Fibroblast of skin of back (primary cell): ENCODE measurements around the gene RAN.
"Not testable (repeated sequence)": the region's sequence is repeated elsewhere in the genome, so short reads cannot be mapped to it uniquely, and the experiment has no call there.

ENCODE experiments used
- DNase-seq: peaks from one replicate; pipeline ENCODE4 v3.0.0-alpha.2; 2013

The RAN gene

DNA sequence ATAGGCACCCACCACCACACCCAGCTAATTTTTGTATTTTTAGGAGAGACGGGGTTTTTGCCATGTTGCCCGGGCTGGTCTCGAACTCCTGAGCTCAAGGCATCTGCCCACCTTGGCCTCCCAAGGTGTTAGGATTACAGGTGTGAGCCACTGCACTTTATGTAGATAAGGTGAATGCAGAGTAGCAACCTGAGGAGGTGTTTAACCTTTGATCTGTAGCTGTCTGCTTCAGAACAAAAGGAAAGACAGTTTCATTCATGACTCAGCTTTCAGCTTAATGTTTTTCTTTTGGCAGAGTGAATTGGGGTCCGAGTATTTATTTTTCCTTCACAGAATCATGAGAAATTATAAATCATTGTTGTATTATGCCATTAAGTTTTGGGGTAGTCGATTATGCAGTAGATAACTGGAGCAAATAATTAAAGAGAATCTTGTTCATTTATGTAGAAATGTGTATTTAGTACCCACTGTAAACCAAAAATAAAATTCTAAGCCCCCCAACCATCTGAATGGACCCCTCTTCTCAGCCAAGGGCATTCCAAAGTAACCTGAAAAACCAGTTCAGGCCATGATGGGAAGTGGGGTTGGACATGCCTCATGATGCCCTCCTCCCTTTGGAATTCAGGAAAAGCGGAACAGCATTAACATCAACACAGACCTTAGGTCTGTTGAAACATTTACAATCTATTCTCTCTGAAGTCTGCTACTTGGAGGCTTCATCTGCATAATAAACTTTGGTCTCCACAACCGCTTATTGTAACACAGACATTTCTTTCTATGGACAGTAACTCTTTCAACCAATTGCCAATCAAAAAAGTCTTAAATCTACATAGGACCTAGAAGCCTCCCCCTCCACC is 22.1 kb upstream of the RAN start:
- DNase-seq: no peak

DNA sequence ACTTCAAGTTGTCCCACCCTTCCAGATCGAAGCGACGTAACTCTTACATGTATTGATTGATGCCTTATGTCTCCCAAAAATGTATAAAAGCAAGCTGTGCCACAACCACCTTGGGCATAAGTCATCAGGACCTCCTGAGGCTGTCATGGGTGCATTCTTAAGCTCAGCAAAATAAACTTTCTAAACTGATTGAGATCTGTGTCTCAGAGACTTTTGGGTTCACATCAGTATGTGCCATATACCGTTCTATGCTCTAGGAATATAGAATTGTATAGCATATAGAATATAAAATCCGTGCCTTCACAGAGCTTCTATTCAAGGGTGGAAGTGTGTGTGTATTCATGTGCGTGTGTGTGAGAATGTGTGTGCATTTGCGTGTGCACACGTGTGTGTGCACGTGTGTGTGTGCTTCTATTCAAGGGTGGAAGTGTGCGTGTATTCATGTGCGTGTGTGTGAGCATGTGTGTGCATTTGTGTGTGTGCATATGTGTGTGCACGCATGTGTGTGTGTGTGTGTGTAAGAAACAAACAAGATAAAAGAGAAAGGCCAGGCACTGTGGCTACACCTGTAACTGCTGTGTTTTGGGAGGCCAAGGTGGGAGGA is 21.3 kb upstream of the RAN start:
- no peak for DNase-seq

DNA sequence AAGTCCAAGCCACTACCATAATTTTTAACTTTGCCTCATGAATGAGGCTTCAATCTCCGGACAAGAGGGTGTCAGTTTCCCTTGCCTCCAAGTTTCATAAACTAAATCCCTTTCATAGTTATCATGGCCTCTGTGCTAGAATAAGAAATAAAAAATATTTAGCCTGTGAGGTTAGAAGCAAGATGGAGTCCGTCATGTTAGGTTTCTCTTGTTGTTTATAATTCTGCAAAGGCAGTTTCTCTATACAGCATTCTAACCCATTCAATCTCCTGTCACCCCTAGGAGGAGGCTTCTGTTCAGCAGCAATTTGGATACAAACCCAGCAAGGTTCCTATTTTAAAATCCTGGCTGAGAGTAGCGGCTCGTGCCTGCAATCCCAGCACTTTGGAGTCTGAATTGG is 15.8 kb upstream of the RAN start:
- DNase-seq: no peak

DNA sequence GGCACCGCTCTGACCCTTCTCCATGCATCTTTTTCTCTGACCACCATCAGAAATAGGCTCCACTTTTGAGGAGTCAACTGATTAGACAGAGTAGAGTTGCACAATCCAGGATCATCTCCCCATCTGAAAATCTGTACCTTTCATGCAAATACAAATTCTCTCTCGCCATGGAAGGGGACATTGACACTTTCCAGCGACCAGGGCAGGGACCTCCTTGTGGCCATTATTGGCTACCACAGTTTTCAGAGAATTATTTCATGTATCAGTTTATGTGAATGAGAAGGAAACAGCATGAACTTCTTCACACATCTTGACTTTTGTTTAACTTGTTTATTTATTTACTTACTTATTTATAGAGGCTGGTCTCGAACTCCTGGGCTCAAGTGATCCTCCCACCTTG is 13.8 kb upstream of the RAN start:
- no peak for DNase-seq

DNA sequence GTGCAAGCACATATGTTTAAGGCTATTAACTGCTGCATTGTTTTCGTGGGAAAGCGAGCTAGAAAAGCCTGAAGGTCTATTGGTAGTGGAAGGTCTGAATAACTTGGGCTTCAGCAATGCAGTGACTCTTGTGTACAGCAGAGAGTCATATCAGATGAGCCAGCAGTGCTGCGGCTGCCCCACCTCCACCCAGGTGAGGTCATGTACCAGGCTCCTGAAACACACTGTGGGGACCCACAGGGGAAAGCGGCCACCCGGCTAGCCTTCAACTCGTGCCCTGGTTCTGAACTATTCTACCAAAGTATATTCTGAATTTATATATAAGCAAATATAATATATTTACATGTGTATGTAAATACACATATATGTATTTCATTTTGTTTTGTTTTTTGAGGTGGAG is 12.7 kb upstream of the RAN start:
- DNase-seq: no peak

DNA sequence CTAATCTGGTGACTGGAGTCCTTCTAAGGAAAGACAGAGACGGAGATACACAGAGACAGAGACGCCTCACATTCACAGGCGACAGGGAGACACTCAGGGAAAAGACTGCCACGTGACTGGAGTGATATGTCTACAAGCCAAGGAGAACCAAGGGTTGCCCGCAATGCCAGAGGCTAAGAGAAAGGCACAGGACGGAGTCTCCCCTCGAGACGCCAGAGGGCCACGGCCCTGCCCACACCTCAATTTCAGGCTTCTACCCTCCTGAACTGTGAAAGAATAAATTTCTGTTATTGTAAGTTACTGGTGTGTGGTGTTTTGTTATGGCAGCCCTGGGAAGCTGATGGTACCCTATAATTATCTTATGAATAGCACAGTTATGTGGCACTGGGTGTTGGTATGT is 11.6 kb upstream of the RAN start:
- no peak for DNase-seq

DNA sequence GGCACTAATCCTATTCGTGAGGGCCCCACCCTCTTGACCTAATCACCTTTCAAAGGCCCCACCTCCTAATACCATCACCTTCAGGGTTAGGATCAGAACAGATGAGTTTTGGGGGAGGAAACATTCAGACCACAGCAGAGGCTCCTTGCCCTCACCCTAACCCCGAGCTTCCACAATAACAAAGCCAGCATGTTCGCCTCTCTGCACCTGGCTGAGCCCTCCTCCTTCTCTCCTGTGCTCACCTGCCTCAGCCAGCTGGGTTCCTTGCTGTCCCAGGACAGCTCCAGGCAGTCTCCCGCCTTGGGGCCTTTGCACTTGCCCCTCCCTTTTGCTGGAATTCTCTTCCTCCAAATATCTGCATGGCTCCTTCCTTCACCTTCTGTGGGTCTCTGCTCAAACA is 9.7 kb upstream of the RAN start:
- DNase-seq: no peak

DNA sequence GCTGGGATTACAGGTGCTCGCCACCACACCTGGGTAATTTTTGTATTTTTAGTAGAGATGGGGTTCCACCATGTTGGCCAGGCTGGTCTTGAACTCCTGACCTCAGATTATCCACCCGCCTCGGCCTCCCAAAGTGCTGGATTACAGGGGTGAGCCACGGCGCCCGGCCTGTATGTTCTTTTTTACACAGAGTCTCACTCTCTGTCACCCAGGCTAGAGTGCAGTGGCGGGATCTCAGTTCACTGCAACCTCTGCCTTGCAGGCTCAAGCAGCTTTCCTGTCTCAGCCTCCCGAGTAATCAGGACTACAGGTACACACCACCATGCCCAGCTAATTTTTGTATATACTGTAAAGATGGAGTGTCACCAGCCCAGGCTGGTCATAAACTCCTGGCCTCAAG is 9.1 kb upstream of the RAN start:
- DNase-seq: not testable (repeated sequence)

DNA sequence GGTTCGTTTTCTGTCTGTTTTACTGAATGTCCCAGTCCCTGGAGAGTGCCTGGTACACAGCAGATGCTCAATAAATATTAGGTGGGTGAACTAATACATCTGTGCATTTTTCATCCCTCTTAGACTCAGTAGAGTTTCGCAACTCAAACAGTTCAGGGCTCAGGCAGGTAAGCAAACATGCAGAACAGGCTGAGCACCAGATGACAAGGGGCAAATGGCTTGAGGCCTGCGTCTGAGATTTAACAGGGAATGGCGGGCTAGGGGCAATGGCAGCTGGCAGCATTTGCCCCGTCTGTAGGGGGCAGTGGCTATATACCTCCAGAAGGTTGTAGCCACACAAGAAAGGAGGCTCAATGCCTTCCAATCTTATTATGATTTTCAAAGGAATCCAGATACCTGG is 8.6 kb upstream of the RAN start:
- no peak for DNase-seq

DNA sequence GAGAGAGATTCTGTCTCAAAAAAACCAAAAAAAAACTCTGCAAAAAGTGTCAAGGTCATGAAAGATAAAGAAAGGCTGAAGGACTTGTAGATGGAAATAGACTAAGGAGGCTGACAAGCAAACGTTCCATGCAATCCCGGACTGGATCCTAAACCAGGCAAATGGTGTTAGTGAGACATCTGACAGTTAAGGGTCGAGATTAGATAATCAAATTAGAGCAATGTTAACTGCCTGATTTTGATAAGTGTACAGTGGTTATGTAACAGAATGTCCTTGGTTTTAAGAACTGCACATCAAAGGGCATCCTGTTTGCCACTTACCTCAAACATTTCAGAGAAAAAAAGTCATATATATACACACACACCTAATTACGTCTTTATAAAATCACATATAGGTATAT is 3.5 kb upstream of the RAN start:
- no peak for DNase-seq

DNA sequence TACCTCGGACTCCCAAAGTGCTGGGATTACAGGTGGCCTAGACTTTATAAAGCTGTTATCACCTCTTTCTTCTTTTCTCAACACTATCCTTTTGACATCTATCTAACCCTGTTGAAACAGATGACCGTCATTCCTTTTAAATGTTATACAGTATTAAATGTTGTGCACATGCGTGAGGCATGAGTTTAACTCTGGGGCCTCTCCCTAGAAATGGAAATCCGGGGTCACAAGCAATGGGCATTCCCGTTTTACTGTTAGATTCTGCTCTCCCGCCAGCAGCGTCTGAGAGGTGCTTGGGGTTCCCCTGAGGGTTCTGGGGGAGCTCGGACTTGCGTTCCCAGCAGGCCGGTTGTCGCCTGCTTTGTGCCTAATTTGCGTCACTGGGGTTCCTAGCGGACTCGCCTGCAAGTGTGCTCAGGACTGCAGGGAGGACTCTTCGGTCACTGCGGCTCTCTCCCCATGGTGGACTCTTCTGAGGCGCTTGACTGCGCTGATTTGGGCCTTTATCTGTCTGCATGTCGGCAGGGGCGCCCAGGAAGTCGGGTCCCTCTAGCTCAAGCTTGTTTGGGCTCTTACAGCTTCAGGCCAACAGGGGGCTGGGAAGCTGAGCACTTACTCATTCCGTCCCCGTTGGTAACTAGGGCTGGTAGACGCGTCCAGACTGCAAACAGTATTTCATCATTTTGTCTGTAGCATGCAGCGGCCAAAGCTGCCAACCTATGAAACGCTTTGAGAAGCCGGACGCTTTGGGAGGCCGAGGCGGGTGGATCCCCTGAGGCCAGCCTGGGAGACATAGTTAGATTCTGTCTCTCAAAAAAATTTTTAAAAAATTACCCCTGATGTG is 1.2 kb upstream of the RAN start:
- DNase-seq: peak; percentile 95

DNA sequence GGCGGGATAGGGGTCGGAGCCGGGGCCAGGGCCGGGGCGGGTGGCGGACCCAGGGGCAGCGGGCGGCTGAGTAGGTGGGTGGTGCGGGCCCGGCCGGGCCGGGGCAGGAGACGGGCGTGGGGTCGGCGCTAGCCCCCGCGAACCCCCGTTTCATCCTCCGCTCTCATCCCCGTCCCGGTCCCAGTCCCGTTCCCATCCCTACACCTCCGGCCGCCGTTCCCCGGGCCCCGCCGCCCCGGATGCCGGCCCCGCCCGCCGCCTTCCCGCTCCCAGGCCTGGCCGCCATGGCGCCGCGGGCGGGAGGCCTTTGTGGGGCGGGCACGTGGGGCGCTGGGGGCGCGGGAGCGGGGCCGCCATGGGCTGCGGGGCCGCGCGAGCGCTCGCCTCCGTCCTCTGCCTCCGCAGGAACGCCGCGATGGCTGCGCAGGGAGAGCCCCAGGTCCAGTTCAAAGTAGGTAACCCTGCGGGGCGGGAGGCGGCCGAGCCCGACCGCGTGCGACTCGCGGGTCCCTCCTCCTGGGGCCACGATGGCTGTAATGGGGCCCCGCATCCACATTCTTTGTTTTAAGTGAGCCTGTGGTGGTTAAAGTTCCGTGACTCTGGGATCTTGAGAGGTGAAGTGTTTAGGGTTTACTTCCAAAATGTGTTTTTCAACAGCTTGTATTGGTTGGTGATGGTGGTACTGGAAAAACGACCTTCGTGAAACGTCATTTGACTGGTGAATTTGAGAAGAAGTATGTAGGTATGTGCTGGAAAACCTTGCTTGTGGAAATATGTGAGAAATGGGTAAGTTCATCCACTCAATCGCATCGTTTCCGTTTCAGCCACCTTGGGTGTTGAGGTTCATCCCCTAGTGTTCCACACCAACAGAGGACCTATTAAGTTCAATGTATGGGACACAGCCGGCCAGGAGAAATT is 572 bp downstream of the RAN start:
- peak; percentile 40 for DNase-seq

DNA sequence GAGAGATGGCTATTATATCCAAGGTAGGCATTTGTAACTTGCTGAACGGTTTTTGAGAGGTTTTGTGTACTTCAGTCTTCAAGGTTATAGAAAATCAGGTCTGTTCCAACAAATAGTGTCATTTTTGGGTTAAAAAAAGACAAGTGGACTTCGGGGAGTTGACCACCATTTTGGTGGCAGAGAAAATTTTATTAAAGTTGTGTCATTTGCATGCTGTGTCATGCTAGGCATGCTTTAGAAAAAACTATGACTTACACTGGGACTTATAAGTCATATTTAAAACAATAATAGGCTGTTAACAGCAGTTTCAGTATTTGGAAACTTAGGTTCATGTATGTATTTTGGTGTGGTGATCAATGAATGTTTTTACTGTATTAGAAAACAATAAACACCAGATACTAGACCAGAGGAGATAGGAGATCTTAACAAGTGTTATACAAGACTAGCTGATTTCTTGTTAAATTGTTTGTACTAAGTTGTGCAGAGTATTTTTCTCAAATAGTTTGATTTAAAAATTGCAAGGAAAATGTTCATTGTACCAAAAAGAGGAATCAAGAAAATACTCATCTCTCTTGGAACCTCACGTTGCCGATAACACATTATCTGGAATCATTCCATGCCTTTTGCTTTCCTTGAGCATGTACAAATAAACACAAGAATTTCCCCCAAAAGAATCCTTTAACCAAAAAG is 1.4 kb downstream of the RAN start:
- DNase-seq: peak; percentile 31

DNA sequence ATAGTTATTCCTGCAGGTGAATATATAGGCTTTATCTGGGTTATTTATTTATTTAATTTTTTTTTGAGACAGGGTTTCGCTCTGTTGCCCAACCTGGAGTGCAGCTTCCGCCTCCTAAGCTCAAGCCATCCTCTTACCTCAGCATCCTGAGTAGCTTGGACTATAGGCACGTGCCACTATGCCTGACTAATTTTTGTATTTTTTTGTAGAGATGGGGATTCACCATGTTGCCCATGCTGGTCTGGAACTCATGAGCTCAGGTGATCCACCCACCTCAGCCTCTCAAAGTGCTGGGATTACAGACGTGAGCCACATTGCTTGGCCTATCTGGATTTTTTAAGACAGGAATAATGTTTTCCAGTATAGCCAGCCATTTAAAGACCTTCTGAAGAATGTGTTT is 2.0 kb downstream of the RAN start:
- DNase-seq: no peak

DNA sequence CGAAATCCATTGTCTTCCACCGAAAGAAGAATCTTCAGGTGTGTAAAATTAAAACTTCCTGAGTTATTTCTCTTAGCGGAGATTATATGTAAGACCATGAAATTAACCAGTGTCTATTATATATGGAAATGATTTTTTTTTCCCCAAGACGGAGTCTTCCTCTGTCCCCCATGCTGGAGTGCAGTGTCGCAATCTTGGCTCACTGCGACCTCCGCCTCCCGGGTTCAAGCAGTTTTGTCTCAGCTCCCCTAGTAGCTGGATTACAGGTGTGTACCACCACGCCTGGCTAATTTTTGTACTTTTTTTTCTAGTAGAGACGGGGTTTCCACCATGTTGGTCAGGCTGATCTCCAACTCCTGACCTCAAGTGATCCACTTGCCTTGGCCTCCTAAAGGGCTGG is 2.8 kb downstream of the RAN start:
- no peak for DNase-seq

DNA sequence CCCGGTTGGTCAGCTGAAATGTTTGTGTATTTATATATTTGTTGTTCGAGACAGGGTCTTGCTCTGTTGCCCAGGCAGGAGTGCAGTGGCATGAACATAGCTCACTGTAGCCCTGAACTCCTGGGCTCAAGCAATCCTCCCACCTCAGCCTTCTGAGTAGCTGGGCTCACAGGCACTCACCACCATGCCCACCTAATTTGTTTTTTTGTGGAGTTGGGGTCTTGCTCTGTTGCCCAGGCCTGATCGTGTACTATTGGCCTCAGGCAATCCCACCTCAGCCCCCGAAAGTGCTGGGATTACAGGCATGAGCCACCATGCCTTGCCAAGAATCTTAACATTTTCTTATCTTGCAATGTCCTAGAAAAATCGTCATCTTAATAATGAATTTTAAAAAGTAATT is 3.3 kb downstream of the RAN start:
- no peak for DNase-seq

DNA sequence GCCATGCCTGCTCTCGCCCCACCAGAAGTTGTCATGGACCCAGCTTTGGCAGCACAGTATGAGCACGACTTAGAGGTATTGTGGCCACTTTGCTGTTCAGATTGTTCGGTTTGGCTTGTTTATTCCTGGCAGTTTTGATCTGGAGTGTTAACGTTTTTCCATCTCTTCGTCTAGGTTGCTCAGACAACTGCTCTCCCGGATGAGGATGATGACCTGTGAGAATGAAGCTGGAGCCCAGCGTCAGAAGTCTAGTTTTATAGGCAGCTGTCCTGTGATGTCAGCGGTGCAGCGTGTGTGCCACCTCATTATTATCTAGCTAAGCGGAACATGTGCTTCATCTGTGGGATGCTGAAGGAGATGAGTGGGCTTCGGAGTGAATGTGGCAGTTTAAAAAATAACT is 3.8 kb downstream of the RAN start:
- DNase-seq: not testable (repeated sequence)

DNA sequence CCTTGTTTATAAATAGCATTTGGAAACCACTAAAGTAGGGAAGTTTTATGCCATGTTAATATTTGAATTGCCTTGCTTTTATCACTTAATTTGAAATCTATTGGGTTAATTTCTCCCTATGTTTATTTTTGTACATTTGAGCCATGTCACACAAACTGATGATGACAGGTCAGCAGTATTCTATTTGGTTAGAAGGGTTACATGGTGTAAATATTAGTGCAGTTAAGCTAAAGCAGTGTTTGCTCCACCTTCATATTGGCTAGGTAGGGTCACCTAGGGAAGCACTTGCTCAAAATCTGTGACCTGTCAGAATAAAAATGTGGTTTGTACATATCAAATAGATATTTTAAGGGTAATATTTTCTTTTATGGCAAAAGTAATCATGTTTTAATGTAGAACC is 4.4 kb downstream of the RAN start:
- no peak for DNase-seq

DNA sequence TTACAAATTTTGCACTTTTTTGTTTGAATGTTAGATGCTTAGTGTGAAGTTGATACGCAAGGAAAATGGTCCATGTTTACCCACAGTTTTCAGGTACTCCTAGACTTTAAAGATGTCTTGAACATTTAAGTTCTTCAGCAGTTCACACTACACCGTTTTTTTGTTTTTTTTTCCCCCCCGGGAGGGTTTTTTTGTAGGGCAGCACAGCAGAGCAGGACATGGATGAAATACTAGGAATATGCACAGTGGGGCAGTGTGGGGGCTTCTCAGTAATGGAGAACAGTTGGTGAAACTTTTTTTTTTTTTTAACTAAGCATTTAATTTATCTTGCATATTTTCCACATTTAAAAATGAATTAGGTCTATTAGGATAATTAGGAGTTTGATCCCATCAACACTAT is 4.9 kb downstream of the RAN start:
- DNase-seq: no peak

DNA sequence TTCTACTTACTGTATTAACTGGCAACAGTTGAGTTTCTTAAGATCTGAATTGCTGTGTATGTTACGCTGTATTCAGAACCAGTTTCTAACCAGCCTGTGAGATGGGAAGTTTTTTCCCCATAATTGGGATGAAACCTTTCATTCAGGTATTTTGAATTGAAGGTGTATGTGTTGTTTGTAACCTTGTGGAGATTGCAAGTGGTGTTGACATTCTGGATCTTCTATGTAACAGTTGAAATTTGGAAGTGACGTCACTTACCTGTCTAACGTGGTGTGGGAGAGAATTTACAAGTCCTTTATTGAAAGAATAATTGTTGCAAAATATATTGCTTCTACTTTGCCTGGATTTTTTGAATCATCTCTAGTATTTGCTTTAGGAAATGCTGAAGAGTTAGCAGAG is 5.5 kb downstream of the RAN start:
- DNase-seq: no peak

DNA sequence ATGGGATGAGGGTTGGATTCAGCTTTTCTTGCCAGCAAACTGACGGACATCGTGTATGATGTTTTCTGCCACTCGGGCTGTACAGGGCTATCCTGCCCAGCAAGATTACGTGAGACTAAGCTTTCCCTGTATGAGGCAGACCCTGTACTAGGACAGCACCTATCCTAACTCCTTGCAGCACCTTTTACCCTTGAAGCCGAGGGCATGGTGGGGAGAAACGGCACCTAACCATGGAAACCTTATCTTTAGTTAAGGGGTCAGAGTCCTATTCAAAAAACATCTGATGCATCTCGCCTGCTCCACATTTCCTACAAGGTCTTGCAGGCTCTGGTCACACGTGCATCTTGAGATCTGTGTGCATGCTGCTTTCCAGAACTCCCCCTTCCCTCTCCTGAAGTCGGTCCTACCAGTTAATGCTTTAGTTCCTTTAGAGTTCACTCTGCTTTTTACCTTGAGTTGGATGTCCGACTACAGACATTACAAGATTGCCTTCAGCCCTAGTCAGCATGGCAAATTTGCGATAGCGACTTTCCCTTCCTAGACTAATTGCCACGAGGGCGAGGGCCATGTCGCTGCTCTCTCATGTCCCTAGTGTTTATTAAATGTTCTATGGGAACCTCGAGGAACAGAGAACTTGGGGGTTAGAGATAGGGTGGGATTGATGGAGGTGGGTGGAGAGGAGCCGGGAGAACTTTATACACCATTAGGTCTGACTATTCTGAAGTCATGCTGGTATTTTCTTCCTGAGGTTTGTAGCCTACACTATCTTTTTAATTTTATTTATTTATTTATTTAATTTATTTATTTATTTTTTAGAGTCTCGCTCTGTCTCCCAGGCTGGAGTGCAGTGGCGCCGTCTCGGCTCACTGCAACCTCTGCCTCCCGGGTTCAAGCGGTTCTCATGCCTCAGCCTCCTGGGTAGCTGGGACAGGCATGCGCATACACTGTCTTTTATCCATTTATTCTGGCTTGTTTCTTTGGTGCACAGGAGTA is 6.6 kb downstream of the RAN start:
- no peak for DNase-seq
